H9 (cell line): ENCODE data around the gene SLC44A1. TPM values are rescaled to one million over a fixed set of nuclear protein-coding genes. Genes with fewer than 3 reads are reported as not detected.

Experiments used
- DNase-seq: peaks from one replicate; pipeline ENCODE4 v3.0.0-alpha.2; 2017
- H2AFZ ChIP-seq: one replicate; pipeline ENCODE4 v1.6.1; 2013; ENCODE audit warnings: mild to moderate bottlenecking, low read length, control low read depth, moderate library complexity
- H2AK5ac ChIP-seq: 2 replicates; pipeline ENCODE4 v1.6.1; 2013; ENCODE audit warnings: low read length, control low read depth, mixed read lengths; ENCODE audit not compliant: insufficient read length
- H2BK120ac ChIP-seq: one replicate; pipeline ENCODE4 v1.6.1; 2013; ENCODE audit warnings: low read depth, mild to moderate bottlenecking, low read length, control low read depth, inconsistent platforms; ENCODE audit not compliant: poor library complexity, severe bottlenecking
- H2BK12ac ChIP-seq: 2 replicates; pipeline ENCODE4 v1.6.1; 2013; ENCODE audit warnings: low read length, control low read depth, mixed read lengths, low read depth; ENCODE audit not compliant: insufficient read length
- H2BK15ac ChIP-seq: 2 replicates; pipeline ENCODE4 v1.6.1; 2013; ENCODE audit warnings: low read depth, low read length, control low read depth
- H2BK20ac ChIP-seq: one replicate; pipeline ENCODE4 v1.6.1; 2013; ENCODE audit warnings: low read depth, mild to moderate bottlenecking, low read length, control low read depth, inconsistent platforms; ENCODE audit not compliant: poor library complexity, severe bottlenecking
- H2BK5ac ChIP-seq: 2 replicates; pipeline ENCODE4 v1.6.1; 2013; ENCODE audit warnings: low read length, control low read depth, mixed read lengths; ENCODE audit not compliant: insufficient read length
- H3K14ac ChIP-seq: 2 replicates; pipeline ENCODE4 v1.6.1; 2013; ENCODE audit warnings: low read length, control low read depth; ENCODE audit not compliant: insufficient read depth
- H3K18ac ChIP-seq: 2 replicates; pipeline ENCODE4 v1.6.1; 2013; ENCODE audit warnings: low read depth, mild to moderate bottlenecking, mixed read lengths, low read length, control low read depth; ENCODE audit not compliant: insufficient read length
- H3K23ac ChIP-seq: 2 replicates; pipeline ENCODE4 v1.6.1; 2013; ENCODE audit warnings: low read length, control low read depth, mixed read lengths, low read depth; ENCODE audit not compliant: insufficient read length
- H3K23me2 ChIP-seq: 2 replicates; pipeline ENCODE4 v1.6.1; 2013; ENCODE audit warnings: low read depth, mild to moderate bottlenecking, mixed read lengths, low read length, control low read depth; ENCODE audit not compliant: insufficient read length, poor library complexity, severe bottlenecking
- H3K27ac ChIP-seq: 2 replicates; pipeline ENCODE4 v1.5.1; 2013; ENCODE audit warnings: low read length, control low read depth, mixed read lengths, low read depth; ENCODE audit not compliant: insufficient read length
- H3K27me3 ChIP-seq: 2 replicates; pipeline ENCODE4 v1.6.1; 2013; ENCODE audit warnings: low read length, control low read depth, inconsistent platforms; ENCODE audit not compliant: insufficient read depth
- H3K4ac ChIP-seq: 2 replicates; pipeline ENCODE4 v1.6.1; 2013; ENCODE audit warnings: low read depth, mild to moderate bottlenecking, control low read depth, inconsistent platforms, low read length, moderate library complexity
- H3K4me1 ChIP-seq: 2 replicates; pipeline ENCODE4 v1.6.1; 2013; ENCODE audit warnings: low read length, control low read depth, inconsistent platforms; ENCODE audit not compliant: insufficient read depth
- H3K4me2 ChIP-seq: 2 replicates; pipeline ENCODE4 v1.6.1; 2013; ENCODE audit warnings: low read length, control low read depth, mixed read lengths; ENCODE audit not compliant: insufficient read length, insufficient read depth
- H3K56ac ChIP-seq: 2 replicates; pipeline ENCODE4 v1.6.1; 2013; ENCODE audit warnings: low read depth, mild to moderate bottlenecking, mixed read lengths, low read length, control low read depth; ENCODE audit not compliant: insufficient read length
- H3K79me1 ChIP-seq: 2 replicates; pipeline ENCODE4 v1.6.1; 2013; ENCODE audit warnings: low read depth, mild to moderate bottlenecking, moderate library complexity, low read length, control low read depth, inconsistent platforms; ENCODE audit not compliant: insufficient read depth, poor library complexity, severe bottlenecking
- H3K79me2 ChIP-seq: 2 replicates; pipeline ENCODE4 v1.6.1; 2013; ENCODE audit warnings: low read length, control low read depth, inconsistent platforms; ENCODE audit not compliant: insufficient read depth
- H3K9ac ChIP-seq: 2 replicates; pipeline ENCODE4 v1.6.1; 2013; ENCODE audit warnings: low read length, control low read depth, mixed read lengths; ENCODE audit not compliant: insufficient read length; ENCODE audit errors: extremely low read depth
- H3K9me3 ChIP-seq: one replicate; pipeline ENCODE4 v1.6.1; 2013; ENCODE audit warnings: low read depth, low read length, inconsistent platforms; ENCODE audit not compliant: control insufficient read depth
- H3T11ph ChIP-seq: one replicate; pipeline ENCODE4 v1.6.1; 2013; ENCODE audit warnings: mild to moderate bottlenecking, low read length, control low read depth, inconsistent platforms
- H4K20me1 ChIP-seq: one replicate; pipeline ENCODE4 v1.6.1; 2013; ENCODE audit not compliant: control insufficient read depth, insufficient read length, insufficient read depth
- H4K5ac ChIP-seq: 2 replicates; pipeline ENCODE4 v1.6.1; 2013; ENCODE audit warnings: low read depth, mild to moderate bottlenecking, mixed read lengths, low read length, control low read depth; ENCODE audit not compliant: insufficient read length
- H4K8ac ChIP-seq: replicated peaks from 2 replicates; pipeline ENCODE4 v1.6.1; 2013; ENCODE audit warnings: low read length, control low read depth, mixed read lengths, low read depth; ENCODE audit not compliant: insufficient read length
- H4K91ac ChIP-seq: 2 replicates; pipeline ENCODE4 v1.6.1; 2013; ENCODE audit warnings: low read depth, mild to moderate bottlenecking, moderate library complexity, mixed read lengths, low read length, control low read depth; ENCODE audit not compliant: insufficient read length
- H3K27ac Mint-ChIP-seq, 3 experiments: 2 replicates in 2 of 3; 3 replicates in 1 of 3; pipeline ENCODE4 v1.8.0; 2020 to 2021; ENCODE audit warnings: mixed read lengths in 3 of 3, mild to moderate bottlenecking in 1 of 3, moderate library complexity in 1 of 3
- H3K27me3 Mint-ChIP-seq: 2 replicates; pipeline ENCODE4 v1.8.0; 2021; ENCODE audit warnings: low read depth, mild to moderate bottlenecking, moderate library complexity, mixed read lengths
- H3K36me3 Mint-ChIP-seq, 3 experiments: 2 replicates in 2 of 3; 3 replicates in 1 of 3; pipeline ENCODE4 v1.8.0; 2020 to 2021; ENCODE audit warnings: low read depth in 3 of 3, mixed read lengths in 3 of 3; ENCODE audit not compliant: insufficient read depth in 1 of 3
- H3K4me1 Mint-ChIP-seq, 2 experiments: 2 replicates each; pipeline ENCODE4 v1.8.0; 2020; ENCODE audit warnings: mixed read lengths in 2 of 2
- H3K4me3 Mint-ChIP-seq, 2 experiments: 2 replicates in 1 of 2; 3 replicates in 1 of 2; pipeline ENCODE4 v1.8.0; 2020 to 2021; ENCODE audit warnings: mild to moderate bottlenecking in 2 of 2, mixed read lengths in 2 of 2, moderate library complexity in 1 of 2
- H3K9me3 Mint-ChIP-seq, 2 experiments: 2 replicates in 1 of 2; 3 replicates in 1 of 2; pipeline ENCODE4 v1.8.0; 2020; ENCODE audit warnings: mild to moderate bottlenecking in 2 of 2, mixed read lengths in 2 of 2, moderate library complexity in 1 of 2
- CTCF ChIP-seq: fragments of 200-600 bp; sonication (generic); conservative IDR thresholded peaks from 3 replicates; pipeline ENCODE4 v1.8.0; 2021; ENCODE audit warnings: antibody characterized with exemption, mild to moderate bottlenecking
- WGBS: extraction: QIAGEN DNeasy Blood & Tissue Kit; methylation state at CpG from one replicate; pipeline ENCODE4 v1.1.7; 2013; ENCODE audit warnings: missing lambda C conversion rate, low lambda C conversion rate, mixed read lengths; ENCODE audit not compliant: insufficient read length; ENCODE audit errors: extremely low coverage; 5-methylcytosine and 5-hydroxymethylcytosine counted together
- total RNA-seq: library from RNA; stranded (reverse); gene quantifications from 2 replicates; pipeline ENCODE4 v1.2.1, GENCODE V29; 2021

SLC44A1 gene
- total RNA-seq, 1 experiment from 2014 or later: 60.7 TPM

DNA sequence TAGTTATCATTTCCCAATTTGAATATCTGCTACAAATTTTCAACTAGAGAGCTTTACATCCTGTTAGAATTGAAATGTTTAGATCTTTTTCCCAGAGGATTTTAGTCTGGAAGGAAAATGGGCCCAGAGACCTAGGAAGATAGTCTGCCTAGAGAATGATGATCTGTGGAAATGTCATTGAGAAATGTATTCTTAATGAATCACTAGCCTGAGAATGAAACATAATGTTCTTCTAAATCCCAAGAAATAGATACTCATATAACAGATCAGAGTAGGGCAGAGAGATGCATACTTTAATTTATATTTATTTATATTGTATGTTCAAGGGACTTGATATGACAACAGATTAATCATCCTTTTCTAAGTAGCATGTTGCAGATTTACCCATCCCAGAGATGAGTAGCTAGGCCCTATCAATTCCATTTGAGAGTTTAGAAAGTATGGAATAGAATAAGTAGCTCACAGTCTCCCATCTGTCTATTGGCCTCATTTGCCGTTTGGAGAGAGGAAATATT, 25.1 kb upstream of the SLC44A1 start:
- no CpG with 5 or more reads among the region's 1 CpG for WGBS
- Histone ChIP-seq H3K18ac (no peak overlapping the region), H3K27ac (no peak overlapping the region), H3K27me3 (no peaks in the 10 kb centered on the region), H3K9ac (no peak overlapping the region), H2AFZ (no peak overlapping the region), H3K4ac (no peak overlapping the region), H3K14ac (no peak overlapping the region), H4K5ac (no peak overlapping the region), H2AK5ac (no peak overlapping the region), H4K91ac (no peak overlapping the region), H2BK20ac (no peak overlapping the region), H3K4me1 (peaks cover 2% of the 10 kb centered on the region), H4K20me1 (no peaks in the 10 kb centered on the region), H3K23ac (no peak overlapping the region), H3K4me2 (no peak overlapping the region), H3K56ac (no peak overlapping the region), H3T11ph (no peak overlapping the region), H3K23me2 (no peaks in the 10 kb centered on the region), H2BK12ac (no peak overlapping the region), H3K79me2 (no peaks in the 10 kb centered on the region), H3K9me3 (no peaks in the 10 kb centered on the region), H3K79me1 (no peaks in the 10 kb centered on the region), H2BK15ac (no peak overlapping the region), H2BK5ac (no peak overlapping the region), H2BK120ac (no peak overlapping the region), H4K8ac (no peak overlapping the region)
- Mint-ChIP-seq H3K4me3 (no peak overlapping the region), H3K27me3 (no peaks in the 10 kb centered on the region), H3K9me3 (peaks cover 14 to 20% of the 10 kb centered on the region in 2 experiments), H3K4me1 (peaks cover 15% of the 10 kb centered on the region in 2 experiments), H3K36me3 (peaks cover 15 to 22% (median 18%) of the 10 kb centered on the region in 3 experiments), H3K27ac (no peak overlapping the region)
- DNase-seq: no peak
- TF ChIP-seq CTCF: no peak
